Testis (tissue), 2 donors: ENCODE measurements around the gene ERC2.

Experiments
- POLR2A ChIP-seq: fragments of 450-650 bp; IDR thresholded peaks from one replicate; pipeline ENCODE4 v1.6.1; 2017; ENCODE audit warnings: antibody characterized with exemption, mild to moderate bottlenecking, moderate library complexity
- TF ChIP-seq, protein P1 (sequence below), 3 experiments: fragments of 450-650 bp in 2 of 3; fragments of 200-600 bp in 1 of 3; sonication (generic) in 1 of 3; IDR thresholded peaks; one replicate each; pipeline ENCODE4 v1.5.1; 2016 to 2019; ENCODE audit warnings: antibody characterized with exemption in 3 of 3, mild to moderate bottlenecking in 2 of 3, moderate library complexity in 1 of 3

GRCh38 chr3:55801068-55801467, 667.2 kb downstream of the ERC2 start:
- TF ChIP-seq, protein P1, sequence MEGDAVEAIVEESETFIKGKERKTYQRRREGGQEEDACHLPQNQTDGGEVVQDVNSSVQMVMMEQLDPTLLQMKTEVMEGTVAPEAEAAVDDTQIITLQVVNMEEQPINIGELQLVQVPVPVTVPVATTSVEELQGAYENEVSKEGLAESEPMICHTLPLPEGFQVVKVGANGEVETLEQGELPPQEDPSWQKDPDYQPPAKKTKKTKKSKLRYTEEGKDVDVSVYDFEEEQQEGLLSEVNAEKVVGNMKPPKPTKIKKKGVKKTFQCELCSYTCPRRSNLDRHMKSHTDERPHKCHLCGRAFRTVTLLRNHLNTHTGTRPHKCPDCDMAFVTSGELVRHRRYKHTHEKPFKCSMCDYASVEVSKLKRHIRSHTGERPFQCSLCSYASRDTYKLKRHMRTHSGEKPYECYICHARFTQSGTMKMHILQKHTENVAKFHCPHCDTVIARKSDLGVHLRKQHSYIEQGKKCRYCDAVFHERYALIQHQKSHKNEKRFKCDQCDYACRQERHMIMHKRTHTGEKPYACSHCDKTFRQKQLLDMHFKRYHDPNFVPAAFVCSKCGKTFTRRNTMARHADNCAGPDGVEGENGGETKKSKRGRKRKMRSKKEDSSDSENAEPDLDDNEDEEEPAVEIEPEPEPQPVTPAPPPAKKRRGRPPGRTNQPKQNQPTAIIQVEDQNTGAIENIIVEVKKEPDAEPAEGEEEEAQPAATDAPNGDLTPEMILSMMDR (IDR thresholded peaks at IDR 0.05): no peak
- TF ChIP-seq POLR2A: no peak
